ENCODE results near the gene ANKHD1. TPM values are rescaled to one million over a fixed set of nuclear protein-coding genes. Genes with fewer than 3 reads are reported as not detected.

ANKHD1 gene
- total and polyA plus RNA-seq, 9 of the 15 experiments (the other 6 are each of a cell fraction or from before 2014, with no cell fraction given), result 38.9 to 138 (median 78.7) TPM

GRCh38 chr5:140401362-140402257 is at the start of gene ANKHD1 (continued):
- no peak for TF ChIP-seq CHAMP1 (IDR thresholded peaks at IDR 0.05)
- TF ChIP-seq ETV6 (IDR thresholded peaks at IDR 0.05; ENCODE audit: borderline replicate concordance in 1 of 2, low read depth in 2 of 2, low read length in 1 of 2), result no peak
- 0 out of 2 replicates have a peak, but pooled peaks have one; percentile 11 for TF ChIP-seq ETV6 (CRISPR knock-in tag; IDR thresholded peaks at IDR 0.05; ENCODE audit: borderline replicate concordance)
- TF ChIP-seq ZNF274 (IDR thresholded peaks at IDR 0.05; ENCODE audit: borderline replicate concordance, low read depth, low read length), result no peak
- TF ChIP-seq KHSRP (IDR thresholded peaks at IDR 0.05), result peak; percentile 61
- TF ChIP-seq HDAC2 (IDR thresholded peaks at IDR 0.05), result no peak
- no peak for TF ChIP-seq ZNF79 (CRISPR knock-in tag; IDR thresholded peaks at IDR 0.05; ENCODE audit: low read depth)
- no peak for TF ChIP-seq ZBTB5 (IDR thresholded peaks at IDR 0.05)
- no peak for TF ChIP-seq BRD9 (IDR thresholded peaks at IDR 0.05; ENCODE audit: low read depth, partially characterized antibody)
- TF ChIP-seq CC2D1A (IDR thresholded peaks at IDR 0.05), result no peak
- no peak for TF ChIP-seq ZNF175 (CRISPR knock-in tag; IDR thresholded peaks at IDR 0.05; ENCODE audit: low read depth)
- TF ChIP-seq EWSR1 (IDR thresholded peaks at IDR 0.05; ENCODE audit: borderline replicate concordance, low read depth, partially characterized antibody), result no peak
- TF ChIP-seq NFE2L1 (tag; IDR thresholded peaks at IDR 0.05; ENCODE audit: borderline replicate concordance, low read depth), result no peak
- TF ChIP-seq TCFL5 (CRISPR knock-in tag; conservative IDR thresholded peaks at IDR 0.05), result no peak
- TF ChIP-seq ARNT (IDR thresholded peaks at IDR 0.05), result no peak
